DOHH2 (cell line): ENCODE data around the gene ADAP1.

Experiments
- H3F3A ChIP-seq: fragments of 200-600 bp; sonication (generic), shearing (Covaris generic); 2 replicates; pipeline ENCODE4 v1.6.0; 2016; ENCODE audit warnings: antibody characterized with exemption, mild to moderate bottlenecking; ENCODE audit not compliant: control insufficient read depth, insufficient read depth
- H3K27ac ChIP-seq: fragments of 200-600 bp; sonication (generic); 2 replicates; pipeline ENCODE4 v1.5.1; 2014; ENCODE audit warnings: low read depth, mild to moderate bottlenecking, low read length, moderate library complexity
- H3K27me3 ChIP-seq: fragments of 200-600 bp; sonication (generic); 2 replicates; pipeline ENCODE4 v1.6.1; 2014; ENCODE audit warnings: mild to moderate bottlenecking, low read length, mixed read lengths; ENCODE audit not compliant: control insufficient read depth
- H3K36me3 ChIP-seq: fragments of 200-600 bp; sonication (generic); 2 replicates; pipeline ENCODE4 v1.6.1; 2014; ENCODE audit warnings: mild to moderate bottlenecking, low read length, moderate library complexity, mixed read lengths; ENCODE audit not compliant: control insufficient read depth
- H3K4me1 ChIP-seq: fragments of 200-600 bp; sonication (generic); 2 replicates; pipeline ENCODE4 v1.6.1; 2014; ENCODE audit warnings: mild to moderate bottlenecking, low read length, mixed read lengths; ENCODE audit not compliant: control insufficient read depth
- H3K4me2 ChIP-seq: fragments of 200-600 bp; sonication (generic); 2 replicates; pipeline ENCODE4 v1.6.0; 2014; ENCODE audit warnings: mild to moderate bottlenecking, low read length, moderate library complexity
- H3K4me3 ChIP-seq: fragments of 200-600 bp; sonication (generic); 2 replicates; pipeline ENCODE4 v1.5.1; 2014; ENCODE audit warnings: mild to moderate bottlenecking, low read length, mixed read lengths
- H3K79me2 ChIP-seq: fragments of 200-600 bp; sonication (generic); 2 replicates; pipeline ENCODE4 v1.6.1; 2014; ENCODE audit warnings: mild to moderate bottlenecking, low read length, mixed read lengths; ENCODE audit not compliant: control insufficient read depth
- H3K9me2 ChIP-seq: fragments of 200-600 bp; sonication (generic); replicated peaks from 2 replicates; pipeline ENCODE4 v1.6.1; 2014; ENCODE audit warnings: mild to moderate bottlenecking, low read length, mixed read lengths; ENCODE audit not compliant: control insufficient read depth
- H3K9me3 ChIP-seq: fragments of 200-600 bp; sonication (generic); 2 replicates; pipeline ENCODE4 v1.6.1; 2014; ENCODE audit warnings: antibody characterized with exemption, low read length, mixed read lengths; ENCODE audit not compliant: control insufficient read depth, insufficient read depth
- H4K20me1 ChIP-seq: fragments of 200-600 bp; sonication (generic); 2 replicates; pipeline ENCODE4 v1.6.0; 2014; ENCODE audit warnings: low read depth, mild to moderate bottlenecking, antibody characterized with exemption, low read length, moderate library complexity; ENCODE audit not compliant: control insufficient read depth, insufficient read depth
- CTCF ChIP-seq: fragments of 200-600 bp; sonication (generic); IDR thresholded peaks from one replicate; pipeline ENCODE4 v1.5.1; 2014; ENCODE audit warnings: antibody characterized with exemption, mild to moderate bottlenecking, low read depth, low read length; ENCODE audit not compliant: poor library complexity, severe bottlenecking
- EZH2phosphoT487 ChIP-seq: fragments of 200-600 bp; sonication (generic); IDR thresholded peaks from 2 replicates; pipeline ENCODE4 v1.6.1; 2017; ENCODE audit warnings: borderline replicate concordance, mild to moderate bottlenecking, antibody characterized with exemption, low read length, moderate library complexity, mixed read lengths

ADAP1 gene

DNA sequence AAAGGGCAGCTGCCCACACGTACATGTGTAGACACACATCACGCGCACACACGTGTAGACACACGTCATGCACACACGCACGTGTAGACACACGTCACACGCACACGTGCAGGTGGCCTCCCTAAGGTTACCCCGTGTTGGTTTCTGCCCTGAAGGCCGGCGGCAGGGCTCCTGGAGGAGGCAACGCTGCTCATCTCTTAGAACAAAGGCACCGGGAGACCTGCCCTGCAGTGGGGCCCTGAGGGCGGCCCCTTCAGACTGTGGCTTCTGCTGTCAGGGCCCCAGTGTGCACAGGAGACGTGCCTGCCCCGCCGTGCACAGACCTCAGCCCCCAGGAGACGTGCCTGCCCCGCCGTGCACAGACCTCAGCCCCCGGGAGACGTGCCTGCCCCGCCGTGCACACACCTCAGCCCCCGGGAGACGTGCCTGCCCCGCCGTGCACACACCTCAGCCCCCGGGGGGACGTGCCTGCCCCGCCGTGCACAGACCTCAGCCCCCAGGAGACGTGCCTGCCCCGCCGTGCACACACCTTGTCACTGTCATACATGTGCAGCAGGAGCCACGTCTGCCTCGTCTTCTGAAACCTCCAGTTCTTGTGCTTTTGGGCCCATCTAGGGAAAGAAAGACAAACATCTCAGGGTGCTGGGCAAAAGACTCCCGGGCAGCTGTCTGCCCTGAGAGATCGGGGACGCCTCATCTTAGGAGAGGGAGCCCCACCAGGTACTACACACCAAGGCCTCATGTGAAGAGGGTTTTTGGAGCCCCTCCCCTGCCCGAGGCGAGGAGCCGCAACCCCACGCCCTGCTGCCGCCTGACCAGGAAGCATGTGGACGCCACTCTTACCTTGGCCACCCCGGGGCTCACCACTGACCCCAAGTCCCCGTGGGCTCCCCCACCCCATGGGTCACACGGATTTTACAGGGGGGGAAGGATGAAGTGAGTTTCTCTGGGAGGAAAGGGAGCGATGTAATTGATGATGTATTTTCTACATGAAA is 45.8 kb upstream of the ADAP1 start:
- Histone ChIP-seq H3K4me1 (peaks cover 58% of the 10 kb centered on the region), H3K27ac (peak overlapping the region; percentile 40), H3K4me2 (peak overlapping the region; percentile 39), H3K4me3 (no peak overlapping the region), H4K20me1 (no peaks in the 10 kb centered on the region), H3F3A (peaks cover 15% of the 10 kb centered on the region), H3K9me3 (no peaks in the 10 kb centered on the region), H3K9me2 (no peaks in the 10 kb centered on the region), H3K27me3 (no peaks in the 10 kb centered on the region), H3K79me2 (peaks cover 9% of the 10 kb centered on the region), H3K36me3 (peaks cover 70% of the 10 kb centered on the region)
- TF ChIP-seq CTCF (no peak), EZH2phosphoT487 (no peak)

DNA sequence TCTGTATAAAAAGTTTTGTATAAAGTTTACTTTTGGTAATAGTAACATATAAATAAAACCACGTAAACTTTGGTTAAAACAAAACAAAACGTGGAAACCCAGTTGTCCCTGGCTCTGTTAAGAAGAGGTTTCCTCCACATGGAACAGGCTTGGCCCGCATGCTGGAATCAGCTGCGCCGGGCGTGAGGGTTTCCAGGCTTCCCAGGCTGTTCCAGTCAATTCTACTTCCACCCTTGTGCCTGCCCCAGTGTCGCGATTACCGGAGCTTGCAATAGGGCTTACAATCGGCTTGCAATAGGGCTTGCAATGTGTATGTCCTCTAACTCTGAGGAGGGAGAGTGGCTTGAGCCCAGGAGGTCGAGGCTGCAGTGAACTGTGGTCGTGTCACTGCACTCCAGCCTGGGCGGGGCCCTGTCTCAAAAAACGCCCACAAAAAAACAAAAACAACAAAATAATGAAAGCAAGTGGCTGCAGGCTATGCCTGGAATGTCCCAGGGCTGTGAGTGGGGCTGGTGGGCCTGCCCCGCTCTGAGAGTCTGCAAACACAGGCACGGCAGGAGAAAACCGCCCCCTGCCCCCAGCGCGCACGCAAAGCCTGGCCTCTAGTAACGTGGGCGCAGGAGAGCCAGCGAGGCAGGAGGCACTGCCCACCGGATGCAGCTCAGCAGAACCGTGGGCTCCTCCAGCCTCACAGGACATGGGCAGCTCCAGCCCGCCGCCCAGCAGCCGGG is 44.8 kb upstream of the ADAP1 start:
- Histone ChIP-seq H4K20me1 (no peaks in the 10 kb centered on the region), H3K4me3 (no peak overlapping the region), H3K27me3 (no peaks in the 10 kb centered on the region), H3K9me2 (no peaks in the 10 kb centered on the region), H3K27ac (no peak overlapping the region), H3F3A (peaks cover 20% of the 10 kb centered on the region), H3K4me2 (no peak overlapping the region; the same call in 1 of the 2 replicates), H3K36me3 (peaks cover 63% of the 10 kb centered on the region), H3K4me1 (peaks cover 58% of the 10 kb centered on the region), H3K9me3 (no peaks in the 10 kb centered on the region), H3K79me2 (peaks cover 2% of the 10 kb centered on the region)
- TF ChIP-seq CTCF (no peak), EZH2phosphoT487 (no peak)

DNA sequence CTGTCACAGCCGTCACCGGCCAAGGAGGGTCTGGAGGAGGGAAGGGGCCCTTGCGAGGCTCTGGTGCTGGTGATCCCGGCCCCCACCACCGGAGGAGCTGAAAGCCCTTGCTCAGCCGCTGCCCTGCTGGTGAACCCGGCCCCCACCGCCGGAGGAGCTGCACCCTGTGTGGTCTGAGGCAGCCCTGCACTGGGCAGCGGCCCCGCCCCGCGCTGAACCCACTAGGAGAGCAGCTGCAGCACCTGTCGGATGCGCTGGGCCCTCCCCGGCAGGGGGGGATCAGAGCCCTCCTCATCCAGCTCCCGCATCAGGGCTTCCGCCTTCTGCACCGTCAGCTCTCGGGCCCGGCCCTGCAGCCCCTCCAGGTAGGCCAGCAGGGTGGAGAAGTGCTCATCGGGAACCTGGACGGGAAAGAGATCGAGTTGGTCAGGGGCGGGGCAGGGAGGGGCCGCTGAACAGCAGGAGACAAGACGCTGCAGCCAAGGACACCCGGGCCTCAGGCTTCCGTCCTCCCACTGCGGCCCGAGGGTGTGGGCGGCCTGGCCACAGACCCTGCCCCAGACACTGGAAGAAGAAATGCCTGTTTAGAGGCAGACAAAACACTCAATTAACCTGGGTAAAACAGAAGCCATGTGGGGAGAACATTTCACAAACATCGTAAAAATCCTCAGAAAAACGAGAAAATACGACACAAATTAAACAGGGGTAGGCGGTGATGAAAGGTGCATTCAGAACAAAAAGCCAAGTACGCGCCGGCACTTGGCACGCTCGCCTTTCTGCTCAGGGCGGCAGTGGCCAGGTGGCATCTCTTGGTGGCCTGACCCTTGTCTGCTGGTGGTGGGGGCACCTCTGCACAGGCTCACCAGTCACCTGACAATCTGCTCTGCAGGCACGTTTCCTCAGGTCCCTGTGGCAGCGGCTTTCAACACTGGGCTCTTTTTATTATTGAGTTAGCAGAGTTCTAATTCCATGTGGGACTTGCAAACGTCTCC is 43.2 kb upstream of the ADAP1 start:
- TF ChIP-seq EZH2phosphoT487 (no peak), CTCF (no peak)
- H3K4me2 ChIP-seq: no peak overlapping the region

More for the DNA sequence above, 43.2 kb upstream of the ADAP1 start:
- H3K4me3 ChIP-seq: no peak overlapping the region
- no peaks in the 10 kb centered on the region for H3K9me3 ChIP-seq
- H3K27me3 ChIP-seq: no peaks in the 10 kb centered on the region
- peaks cover 22% of the 10 kb centered on the region for H3F3A ChIP-seq
- H3K27ac ChIP-seq: no peak overlapping the region
- H3K36me3 ChIP-seq: peaks cover 59% of the 10 kb centered on the region
- no peaks in the 10 kb centered on the region for H4K20me1 ChIP-seq
- peaks cover 67% of the 10 kb centered on the region for H3K4me1 ChIP-seq
- H3K79me2 ChIP-seq: no peaks in the 10 kb centered on the region
- no peaks in the 10 kb centered on the region for H3K9me2 ChIP-seq
